NCI-H774 (cell line): ENCODE measurements around the gene DNMBP.
"Not testable (repeated sequence)": the region's sequence is repeated elsewhere in the genome, so short reads cannot be mapped to it uniquely, and the experiment has no call there.

Source experiments
- DNase-seq: peaks from one replicate; lab custom pipeline; 2025; lab: John Stamatoyannopoulos, UW

Gene DNMBP

DNA sequence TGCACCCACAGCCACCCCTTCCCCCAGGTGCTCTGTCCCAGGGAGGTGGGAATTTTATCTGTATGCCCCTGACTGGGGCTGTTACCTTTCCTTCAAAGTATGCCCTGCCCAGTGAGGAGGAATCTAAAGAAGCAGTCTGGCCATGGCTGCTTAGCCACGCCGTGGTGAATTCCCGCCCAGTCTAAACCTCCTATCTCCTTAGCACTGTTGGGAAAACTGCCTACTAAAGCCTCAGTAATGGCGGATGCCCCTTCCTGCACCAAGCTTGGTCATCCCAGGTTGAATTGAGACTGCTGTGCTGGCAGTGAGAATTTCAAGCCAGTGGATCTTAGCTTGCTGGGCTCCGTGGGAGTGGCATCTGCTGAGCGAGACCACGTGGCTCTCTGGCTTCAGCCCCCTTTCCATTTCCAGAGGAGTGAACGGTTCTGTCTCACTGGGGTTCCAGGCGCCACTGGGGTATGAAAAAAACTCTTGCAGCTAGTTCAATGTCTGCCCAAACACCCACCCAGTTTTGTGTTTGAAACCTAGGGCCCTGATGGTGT lies 140.1 kb downstream of the DNMBP start:
- DNase-seq, result no peak

- DNase-seq, result not testable (repeated sequence)
Observed at GRCh38 chr10:99867250-99867649, 142.5 kb downstream of the DNMBP start.

DNA sequence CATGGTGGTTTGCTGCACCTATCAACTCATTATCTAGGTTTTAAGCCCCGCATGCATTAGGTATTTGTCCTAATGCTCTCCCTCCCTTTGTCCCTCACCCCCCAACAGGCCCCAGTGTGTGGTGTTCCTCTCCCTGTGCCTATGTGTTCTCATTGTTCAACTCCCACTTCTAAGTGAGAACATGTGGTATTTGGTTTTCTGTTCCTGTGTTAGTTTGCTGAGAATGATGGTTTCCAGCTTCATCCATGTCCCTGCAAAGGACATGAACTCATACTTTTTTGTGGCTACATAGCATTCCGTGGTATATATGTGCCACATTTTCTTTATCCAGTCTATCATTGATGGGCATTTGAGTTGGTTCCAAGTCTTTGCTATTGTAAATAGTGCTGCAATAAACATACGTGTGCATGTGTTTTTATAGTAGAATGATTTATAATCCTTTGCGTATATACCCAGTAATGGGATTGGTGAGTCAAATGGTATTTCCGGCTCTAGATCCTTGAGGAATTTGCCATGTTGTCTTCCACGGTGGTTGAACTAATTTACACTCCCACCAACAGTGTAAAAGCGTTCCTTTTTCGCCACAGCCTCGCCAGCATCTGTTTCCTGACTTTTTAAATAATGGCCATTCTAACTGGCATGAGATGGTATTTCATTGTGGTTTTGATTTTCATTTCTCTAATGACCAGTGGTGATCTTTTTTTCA lies 146.1 kb downstream of the DNMBP start:
- DNase-seq, result not testable (repeated sequence)

- DNase-seq, result no peak
Observed at GRCh38 chr10:99860466-99860865, 149.3 kb downstream of the DNMBP start.

DNA sequence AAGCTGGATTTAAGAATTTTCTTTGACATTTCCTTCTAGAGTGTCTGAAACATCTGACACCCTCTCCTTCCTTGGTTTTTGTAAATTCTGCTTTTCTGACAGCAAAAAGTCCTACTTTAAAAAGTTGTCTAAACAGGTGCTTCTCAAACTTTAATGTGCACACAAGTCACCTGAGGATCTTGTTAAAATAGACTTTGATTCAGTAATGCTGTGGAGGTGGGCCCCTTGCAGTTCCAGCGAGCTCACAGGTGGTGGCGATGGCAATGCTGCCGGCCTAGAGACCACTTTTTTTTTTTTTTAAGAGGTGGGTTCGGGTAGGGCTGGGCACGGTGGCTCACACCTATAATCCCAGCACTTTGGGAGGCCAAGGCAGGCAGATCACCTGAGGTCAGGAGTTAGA lies 150.2 kb downstream of the DNMBP start:
- DNase-seq, result no peak

- DNase-seq, result no peak
Observed at GRCh38 chr10:99858849-99859248, 150.9 kb downstream of the DNMBP start.

DNA sequence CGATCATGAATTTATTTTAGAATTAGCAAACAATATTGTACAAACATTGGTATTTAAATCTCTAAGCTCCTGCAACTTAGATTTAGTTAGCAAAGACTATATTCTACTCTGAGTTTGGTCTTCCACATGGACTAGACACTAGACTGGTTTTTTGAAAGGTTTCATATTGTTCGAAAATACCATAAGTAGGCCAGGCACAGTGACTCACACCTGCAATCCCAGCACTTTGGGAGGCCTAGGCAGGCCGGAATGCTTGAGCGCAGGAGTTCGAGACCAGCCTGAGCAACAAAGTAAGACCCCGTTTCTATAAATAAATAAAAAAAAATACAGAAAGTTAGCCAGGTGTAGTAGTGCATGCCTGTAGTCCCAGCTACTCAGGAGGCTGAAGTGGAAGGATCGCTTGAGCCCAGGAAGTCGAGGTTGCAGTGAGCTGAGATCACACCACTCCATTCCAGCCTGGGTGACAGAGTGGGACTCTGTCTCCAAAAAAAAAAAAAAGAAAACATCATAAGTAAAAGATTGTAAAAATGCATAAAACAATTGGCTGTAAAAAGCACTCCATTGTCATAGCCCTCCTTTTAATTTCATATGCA lies 154.2 kb downstream of the DNMBP start:
- DNase-seq, result no peak

DNA sequence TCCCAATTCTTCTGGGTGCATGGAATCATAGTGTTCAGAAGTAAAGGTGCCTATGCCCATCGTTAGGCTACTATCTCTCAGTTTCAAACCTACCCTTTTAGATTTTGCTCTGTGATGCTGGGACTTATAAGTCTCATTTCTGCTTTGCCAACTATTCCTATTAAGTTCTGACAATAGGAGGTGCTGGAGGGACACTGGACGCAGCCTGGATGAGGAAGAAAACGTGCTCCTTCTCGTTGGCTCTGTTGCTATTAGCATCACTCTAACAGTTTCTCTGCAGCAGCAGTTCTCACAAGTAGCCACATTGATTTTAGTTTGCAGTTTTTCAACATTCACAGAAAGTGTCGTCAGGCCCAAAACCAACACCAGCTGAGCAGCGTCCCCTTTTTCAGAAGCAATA lies 154.9 kb downstream of the DNMBP start:
- DNase-seq, result no peak

GRCh38 chr10:99853655-99854054 lies 156.1 kb downstream of the DNMBP start:
- no peak for DNase-seq

DNA sequence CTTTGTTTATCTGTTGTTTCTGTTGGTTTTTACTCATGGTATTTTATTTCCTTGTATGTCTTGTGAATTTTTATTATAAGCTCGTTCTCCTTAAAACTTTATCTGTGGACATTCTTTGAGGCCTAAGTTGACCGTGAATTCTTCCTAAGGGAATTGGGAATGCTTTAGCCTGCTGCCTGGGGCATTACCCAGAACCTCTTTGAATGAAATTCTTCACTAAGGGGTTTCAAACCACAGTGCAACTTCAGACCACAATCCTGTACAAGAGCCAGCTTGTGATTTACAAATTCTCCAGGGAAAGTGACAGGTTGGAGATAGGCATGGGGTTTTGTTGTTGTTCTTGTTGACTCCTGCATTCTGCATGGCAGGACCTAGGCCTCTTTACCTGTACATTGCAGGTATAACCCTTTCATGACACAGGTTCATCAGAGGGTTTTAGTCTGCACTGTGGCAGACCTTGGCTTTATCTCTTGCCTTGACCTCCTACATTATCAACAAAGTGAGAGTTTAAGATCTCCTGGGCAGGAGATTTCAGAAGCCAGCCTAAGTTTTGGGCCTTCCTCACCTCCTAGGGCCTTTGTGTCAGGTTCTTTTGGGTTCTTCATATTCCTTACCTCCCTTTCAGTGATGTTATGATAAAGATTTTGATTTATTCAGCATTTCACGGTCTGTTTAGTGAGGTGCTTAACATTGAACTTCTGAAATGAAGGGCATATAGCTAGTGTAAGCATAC lies 157.1 kb downstream of the DNMBP start:
- no peak for DNase-seq

DNA sequence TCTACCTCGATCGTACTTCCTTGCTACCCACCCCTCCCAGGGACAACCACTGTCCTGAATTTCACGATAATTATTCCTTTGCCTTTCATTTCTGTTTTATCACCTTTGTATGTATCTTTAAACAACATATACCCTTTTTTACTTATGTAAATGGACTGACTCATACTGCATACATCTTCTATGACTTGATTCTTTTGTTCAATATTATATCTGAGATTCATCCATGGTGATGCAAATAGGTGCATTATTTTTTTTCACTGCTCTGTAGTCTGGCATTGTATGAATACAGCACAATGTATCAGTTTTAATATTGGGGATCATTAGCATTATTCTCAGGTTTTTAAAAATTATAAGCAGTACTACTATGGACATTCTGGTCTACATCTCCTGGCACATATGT lies 157.9 kb downstream of the DNMBP start:
- DNase-seq, result no peak

GRCh38 chr10:99850767-99851340 lies 158.9 kb downstream of the DNMBP start:
- no peak for DNase-seq

GRCh38 chr10:99850021-99850766 lies 159.6 kb downstream of the DNMBP start:
- no peak for DNase-seq

DNA sequence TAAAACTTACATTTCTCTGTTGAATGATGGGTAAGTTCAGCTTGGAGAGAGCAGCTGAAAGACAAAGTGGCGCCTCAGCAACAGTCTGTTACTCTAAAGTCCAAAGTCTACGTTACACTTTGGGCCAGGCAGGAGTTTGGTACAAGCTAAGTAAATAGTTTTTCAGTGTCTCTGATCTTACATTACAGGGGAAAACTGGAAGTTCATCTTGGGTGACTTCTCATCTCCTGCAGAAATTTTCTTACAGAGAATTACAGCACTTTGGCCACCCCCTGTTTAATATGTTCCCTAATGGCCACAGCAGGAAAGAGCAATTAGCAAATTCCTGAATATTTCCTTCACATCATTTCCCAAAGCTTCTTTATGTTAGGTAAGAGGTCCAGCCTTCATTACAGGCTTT lies 160.2 kb downstream of the DNMBP start:
- no peak for DNase-seq

DNA sequence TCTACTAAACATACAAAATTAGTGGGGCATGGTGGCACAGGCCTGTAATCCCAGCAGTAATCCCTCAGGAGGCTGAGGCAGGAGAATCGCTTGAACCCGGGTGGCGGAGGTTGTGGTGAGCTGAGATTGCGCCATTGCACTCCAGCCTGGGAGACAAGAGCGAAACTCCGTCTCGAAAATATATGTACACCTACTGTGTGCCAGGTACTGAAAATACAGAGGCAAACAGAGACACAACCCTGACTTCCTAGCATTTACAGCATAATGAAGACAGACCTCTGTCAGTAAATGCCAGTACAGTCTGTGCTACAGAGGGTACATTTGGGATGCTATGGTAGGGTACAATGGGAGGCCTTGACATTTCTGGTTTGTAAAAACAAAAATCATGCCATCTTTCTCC lies 160.7 kb downstream of the DNMBP start:
- DNase-seq, result no peak

DNA sequence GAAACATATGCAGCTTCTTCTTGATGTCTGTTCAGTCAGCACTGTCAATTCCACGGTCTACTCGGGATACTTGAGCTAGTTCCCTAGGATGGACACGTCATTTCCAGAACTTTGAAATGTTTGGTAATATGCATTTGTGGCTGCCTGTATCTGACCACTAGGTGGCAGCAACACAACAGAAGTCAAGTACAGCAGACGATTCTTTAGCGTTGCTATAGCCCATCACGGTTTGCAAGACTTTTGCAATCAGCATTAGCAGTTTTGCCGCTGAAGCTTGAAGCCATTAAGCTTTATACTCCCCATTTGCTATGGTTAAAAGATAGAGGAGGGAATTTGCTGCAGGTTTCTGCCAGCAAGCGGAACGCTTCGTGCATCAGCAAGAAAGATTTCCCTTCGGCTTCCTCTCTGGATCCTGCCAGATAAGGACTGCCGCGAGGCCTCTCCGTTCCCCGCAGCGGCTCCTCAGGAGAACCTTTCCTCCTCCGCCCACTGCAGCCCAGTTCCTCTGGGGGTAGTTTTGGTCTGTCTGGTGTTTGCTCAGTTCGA lies 163.8 kb downstream of the DNMBP start:
- DNase-seq, result peak; percentile 37

GRCh38 chr10:99844433-99844955 lies 165.3 kb downstream of the DNMBP start:
- DNase-seq, result no peak

DNA sequence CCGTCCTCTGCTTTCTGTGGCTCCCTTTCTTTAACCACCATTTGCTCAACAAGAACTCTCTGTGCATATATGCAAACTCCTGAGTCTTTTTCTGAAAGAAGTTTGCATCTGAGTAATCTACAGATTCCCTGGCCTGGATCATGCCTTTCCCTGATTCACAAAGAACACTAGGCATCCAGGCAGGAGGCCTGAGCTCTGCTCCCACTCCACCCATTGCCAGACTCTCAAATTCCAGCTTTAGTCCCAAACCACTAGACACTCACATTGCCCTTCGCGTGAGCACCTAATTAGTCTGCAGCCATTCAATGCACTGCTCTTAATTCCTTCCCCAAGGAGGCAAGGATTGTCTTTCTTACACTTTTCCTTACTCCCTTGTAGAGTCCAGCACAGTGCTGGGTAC lies 166.4 kb downstream of the DNMBP start:
- DNase-seq, result no peak

DNA sequence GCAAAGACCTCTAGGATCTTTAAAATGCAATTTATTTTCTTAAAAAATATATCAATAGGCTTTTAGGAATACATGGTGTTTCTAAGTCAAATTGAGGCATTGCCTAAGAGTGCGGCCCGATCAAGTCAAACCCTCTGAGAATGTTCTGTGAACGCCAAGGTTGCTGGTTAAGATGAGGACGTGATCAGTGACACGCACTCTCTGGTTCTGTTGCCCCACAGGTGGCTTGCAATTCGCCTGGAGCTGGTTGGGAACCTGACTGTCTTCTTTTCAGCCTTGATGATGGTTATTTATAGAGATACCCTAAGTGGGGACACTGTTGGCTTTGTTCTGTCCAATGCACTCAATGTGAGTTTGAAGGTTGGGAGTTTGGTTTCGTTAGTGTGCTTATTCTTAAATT lies 168.0 kb downstream of the DNMBP start:
- DNase-seq, result no peak

DNA sequence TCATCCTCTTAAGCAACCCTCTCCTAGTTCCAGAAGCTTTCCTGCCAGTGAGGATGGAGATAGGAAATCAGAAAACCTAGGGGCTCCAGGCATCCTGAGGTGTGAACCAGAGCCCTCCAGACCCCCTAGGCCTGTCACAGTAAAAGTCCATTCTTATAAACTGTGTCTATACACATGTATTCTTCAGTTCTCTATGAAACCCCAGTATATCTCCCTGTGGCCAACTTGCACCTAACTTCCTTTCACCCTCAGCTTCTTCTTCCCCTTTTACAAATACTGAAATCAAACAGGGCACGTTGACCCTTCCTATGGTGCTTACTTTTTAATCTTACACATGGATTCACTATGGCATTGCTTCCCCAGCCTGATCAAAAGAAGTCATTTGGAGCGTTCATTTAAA lies 168.9 kb downstream of the DNMBP start:
- DNase-seq, result not testable (repeated sequence)

GRCh38 chr10:99836711-99837110 lies 173.0 kb downstream of the DNMBP start:
- DNase-seq, result no peak
